GM12892 (cell line): ENCODE data around the gene BANF2.

Source experiments
- POLR2A ChIP-seq: IDR thresholded peaks from 2 replicates; pipeline ENCODE4 v1.6.1; 2011; ENCODE audit warnings: low read depth, low read length, control low read depth
- POLR2AphosphoS5 ChIP-seq: IDR thresholded peaks from 2 replicates; pipeline ENCODE4 v1.6.1; 2011; ENCODE audit warnings: low read depth, low read length, control low read depth
- TAF1 ChIP-seq: IDR thresholded peaks from 2 replicates; pipeline ENCODE4 v1.6.1; 2011; ENCODE audit warnings: low read depth, mild to moderate bottlenecking, control low read depth, low read length, borderline replicate concordance

GRCh38 chr20:17708675-17709360 lies 9.1 kb downstream of the BANF2 start:
- no peak for TF ChIP-seq POLR2A
- no peak for TF ChIP-seq POLR2AphosphoS5
- TF ChIP-seq TAF1: no peak
